Stimulated activated CD8-positive, alpha-beta memory T cell treated with anti-CD3 and anti-CD28 coated beads, Interleukin-2, amount 100 ng/mL, for 48 hours (primary cell): ENCODE results near the gene DNTT.

Experiments used
- DNase-seq, 2 donors: peaks; one replicate each; pipeline ENCODE4 v3.0.0-alpha.2; 2020; ENCODE audit warnings: low read depth in 2 of 2

Gene DNTT

DNA sequence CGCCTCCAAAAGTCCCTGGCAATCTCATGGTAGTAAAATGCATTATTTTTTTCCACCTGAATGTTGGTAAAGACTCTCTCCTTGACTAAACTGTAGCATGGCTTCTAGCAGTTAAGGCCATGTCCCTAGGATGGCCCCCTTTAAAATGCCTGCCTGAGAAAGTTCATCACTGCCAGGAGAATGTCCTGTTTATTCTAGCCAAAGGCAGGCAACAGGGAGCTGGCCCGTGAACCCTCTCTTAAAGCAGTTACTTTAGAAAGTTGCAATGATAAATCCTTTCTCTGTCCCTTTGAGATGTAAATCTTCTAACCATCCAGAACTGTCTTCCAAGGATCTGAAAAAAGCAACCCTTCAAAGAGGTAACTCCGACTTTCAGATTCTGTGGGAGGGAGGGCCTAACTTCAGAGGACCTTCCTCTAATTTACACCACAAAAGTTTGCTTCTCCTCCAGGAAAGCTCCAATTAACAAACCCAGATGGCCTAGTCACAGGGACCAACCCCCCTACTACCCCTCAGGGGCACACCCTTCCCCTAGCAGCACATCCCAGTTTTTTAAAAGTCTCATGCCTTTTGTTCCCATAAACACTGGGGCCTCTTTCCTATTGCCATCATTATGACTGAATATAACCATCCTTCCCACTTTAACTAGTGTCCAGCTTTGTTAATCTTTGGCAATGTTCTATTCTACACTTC, 5.5 kb downstream of the DNTT start:
- no peak for DNase-seq

DNA sequence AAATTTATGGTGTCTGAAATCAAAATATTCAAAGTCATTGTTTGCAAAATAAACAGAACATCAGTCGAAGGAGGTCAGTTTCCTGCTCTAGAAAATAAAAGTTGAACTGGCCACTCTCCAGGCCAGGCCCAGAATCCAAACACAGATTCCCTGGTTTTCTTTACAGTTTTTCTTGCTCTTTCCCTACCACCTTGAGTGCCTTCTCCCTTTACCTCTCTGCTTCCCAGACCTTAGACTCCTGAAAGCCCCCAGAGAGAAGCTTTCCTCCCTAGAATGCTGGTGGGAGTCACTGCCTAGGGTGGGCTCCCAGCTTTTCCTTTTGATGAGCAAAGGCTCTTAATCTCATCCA, 6.1 kb downstream of the DNTT start:
- no peak for DNase-seq

DNA sequence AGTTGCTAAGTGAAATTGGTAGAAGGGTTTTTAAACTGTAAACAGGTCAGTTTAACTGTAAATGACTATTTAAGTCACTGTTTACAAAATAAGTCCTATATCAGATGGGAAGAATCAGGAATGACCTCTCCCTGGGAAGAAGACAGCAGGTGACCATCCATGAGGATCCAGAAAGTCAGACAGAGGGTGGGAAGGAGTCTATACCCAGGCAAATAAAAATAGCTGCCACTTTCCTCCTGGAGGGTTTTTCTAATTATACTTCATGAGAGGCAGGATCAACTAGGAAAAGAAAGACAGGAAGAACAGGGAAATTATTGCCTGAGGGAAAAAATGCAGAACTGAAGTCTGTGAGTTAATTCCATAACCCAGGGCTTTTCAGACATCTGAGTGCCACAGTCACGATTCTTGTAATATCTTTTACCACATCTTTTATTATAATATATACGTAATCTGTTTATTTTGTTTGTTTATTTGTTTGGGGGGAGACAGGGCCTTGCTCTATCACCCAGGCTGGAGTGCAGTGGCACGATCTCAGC, 7.0 kb downstream of the DNTT start:
- no peak for DNase-seq

GRCh38 chr10:96313344-96313743, 9.1 kb downstream of the DNTT start:
- no peak for DNase-seq

- no peak for DNase-seq
Measured at GRCh38 chr10:96317067-96317833, 13.0 kb downstream of the DNTT start.

- no peak for DNase-seq
Measured at GRCh38 chr10:96319754-96320474, 15.7 kb downstream of the DNTT start.

- DNase-seq: no peak
Measured at GRCh38 chr10:96321822-96322221, 17.6 kb downstream of the DNTT start.

DNA sequence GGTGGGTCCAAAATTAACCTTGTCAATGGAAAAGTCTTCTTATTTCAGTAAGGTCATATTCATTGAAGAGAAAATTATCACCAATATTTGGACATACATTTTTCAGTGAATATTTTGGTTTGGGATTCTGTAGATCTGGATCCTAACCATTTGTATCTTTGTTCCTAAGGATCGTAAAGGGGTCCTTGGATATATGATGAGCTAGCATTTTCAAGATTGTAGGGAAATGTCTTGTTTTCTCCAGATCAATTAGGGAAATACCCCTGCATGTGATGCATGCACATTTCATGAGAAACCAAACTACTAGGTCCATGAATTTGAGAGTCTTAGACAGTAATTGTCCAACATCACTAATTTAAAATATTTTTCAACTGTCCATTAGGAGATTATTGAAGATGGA, 18.0 kb downstream of the DNTT start:
- DNase-seq: no peak

GRCh38 chr10:96324447-96324846, 20.2 kb downstream of the DNTT start:
- DNase-seq: no peak

DNA sequence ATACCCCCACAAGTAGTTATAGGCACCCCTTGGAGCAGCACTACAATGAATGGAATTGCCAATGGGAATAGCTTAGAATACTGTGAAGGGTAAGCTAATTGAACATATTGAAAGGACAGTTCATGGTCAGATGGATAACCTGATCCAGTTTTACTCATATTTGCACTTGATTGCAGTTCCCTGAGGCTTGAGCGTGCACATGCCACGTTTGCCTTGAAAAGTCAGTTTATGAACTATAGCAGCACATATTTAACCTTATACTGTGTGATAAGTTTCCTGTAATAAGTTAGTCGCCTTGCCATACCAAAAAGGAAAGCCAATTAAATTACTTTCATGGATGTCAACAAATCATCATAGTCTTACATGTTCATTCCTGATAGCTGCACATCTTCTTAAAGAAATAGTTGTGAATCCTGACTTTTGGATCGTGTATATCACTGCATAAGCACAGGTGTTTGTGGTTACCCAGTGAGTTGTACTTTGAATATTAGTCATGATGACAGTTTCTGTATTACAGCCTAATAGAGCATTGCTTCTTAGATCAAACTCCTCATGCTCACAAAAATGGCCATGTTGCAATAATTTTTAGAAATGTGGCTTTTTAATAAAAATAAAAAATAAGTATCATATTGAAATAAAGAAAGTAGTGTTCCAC, 21.6 kb downstream of the DNTT start:
- DNase-seq: no peak

GRCh38 chr10:96327462-96327861, 23.2 kb downstream of the DNTT start:
- no peak for DNase-seq

DNA sequence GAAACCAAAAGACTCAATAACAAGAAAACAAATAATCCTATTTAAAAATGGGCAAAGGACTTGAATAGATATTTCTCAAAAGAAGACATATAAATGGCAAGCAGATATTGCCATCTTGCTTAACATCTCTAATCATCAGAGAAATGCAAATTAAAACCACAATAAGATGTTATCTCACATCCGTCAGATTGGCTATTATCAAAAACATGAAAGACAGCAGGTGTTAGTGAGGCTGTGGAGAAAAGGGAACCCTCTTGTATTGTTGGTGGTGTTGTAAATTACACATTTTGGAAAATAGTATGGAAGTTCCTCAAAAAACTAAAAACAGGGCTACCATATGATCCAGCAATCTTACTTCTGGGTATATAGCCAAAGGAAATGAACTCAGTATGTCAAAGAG, 28.9 kb downstream of the DNTT start:
- DNase-seq: no peak

GRCh38 chr10:96334616-96335526, 30.6 kb downstream of the DNTT start:
- DNase-seq: no peak

GRCh38 chr10:96337106-96337505, 32.9 kb downstream of the DNTT start:
- DNase-seq: no peak

DNA sequence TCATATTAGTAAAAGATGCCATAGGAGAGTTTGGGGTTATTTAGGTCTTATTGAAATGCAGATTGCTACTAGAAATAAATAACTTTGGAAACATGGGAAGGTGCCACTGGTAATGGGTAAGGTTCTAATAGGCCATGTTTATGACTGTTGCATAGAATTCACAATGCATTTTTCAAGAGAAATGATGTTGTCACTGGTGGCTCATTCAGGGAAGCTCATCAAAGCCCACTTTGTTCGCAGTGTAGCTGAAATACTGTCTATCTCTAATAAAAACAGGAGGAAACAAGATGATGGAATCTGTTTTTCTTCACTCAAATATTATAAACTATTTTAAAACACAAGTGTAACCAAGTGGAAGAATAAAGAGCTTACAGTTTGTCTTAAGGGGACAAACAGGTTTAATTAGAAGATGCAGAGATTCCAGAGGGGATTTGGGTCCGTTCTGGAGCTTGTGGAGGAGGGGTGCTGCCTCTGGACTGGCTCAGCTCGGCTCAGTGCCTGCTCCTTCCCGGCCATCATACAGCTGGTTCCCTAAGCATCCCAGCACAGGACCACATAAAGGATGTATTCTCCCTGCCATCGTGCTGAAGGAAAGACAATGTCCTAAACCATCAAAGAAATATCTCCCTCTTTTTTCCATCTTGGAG, 34.2 kb downstream of the DNTT start:
- no peak for DNase-seq

GRCh38 chr10:96339383-96339782, 35.1 kb downstream of the DNTT start:
- DNase-seq: no peak

GRCh38 chr10:96339956-96340904, 36.0 kb downstream of the DNTT start:
- peak; percentile 31 to 32 for DNase-seq

- no peak for DNase-seq
Measured at GRCh38 chr10:96341219-96342182, 37.3 kb downstream of the DNTT start.
